RWPE1 (cell line): ENCODE results near the gene CYFIP2.

Experiments
- CTCF ChIA-PET: fragments of 350-600 bp; sonication (Branson Sonifier 250); formaldehyde crosslinking; extraction: SDS; loops from one replicate; lab custom pipeline; 2021; lab: Yijun Ruan, JAX
- POLR2A ChIA-PET: fragments of 400-600 bp; formaldehyde crosslinking; extraction: SDS; loops from one replicate; lab custom pipeline; 2020; ENCODE audit warnings: antibody characterized with exemption; ENCODE audit not compliant: low non-redundant PET; lab: Yijun Ruan, JAX
- DNase-seq: peaks from one replicate; pipeline ENCODE4 v3.0.0; 2012; ENCODE audit warnings: low spot score
- H3K27ac ChIP-seq: fragments of 450-650 bp; 2 replicates; pipeline ENCODE4 v1.5.1; 2017
- CTCF ChIP-seq: fragments of 450-650 bp; conservative IDR thresholded peaks from 2 replicates; pipeline ENCODE4 v1.5.1; 2017; ENCODE audit warnings: low read depth, mild to moderate bottlenecking

CYFIP2 gene

GRCh38 chr5:157265714-157266285 lies at the start of gene CYFIP2:
Gene CYFIP2 (plus strand): TSS chr5:157266123. CDS start chr5:157285362, 19,239 bp downstream.
- no peak within 1 kb of the TSS for H3K27ac ChIP-seq
- POLR2A ChIA-PET: no interaction called here
- peak; percentile 74 for DNase-seq
- CTCF ChIA-PET: interaction anchor here (0.6 to 1.2 kb wide), 2 partner anchors 15 to 77 kb away, joined by 3 to 4 read pairs; no protein-coding TSS in a partner anchor
- no peak for TF ChIP-seq CTCF

- POLR2A ChIA-PET: no interaction called here
- TF ChIP-seq CTCF: no peak
- no peak for DNase-seq
- H3K27ac ChIP-seq: no peak overlapping the region
- CTCF ChIA-PET: interaction anchor here (0.6 kb wide), 1 partner anchor 117 kb away, joined by 3 read pairs; no protein-coding TSS in a partner anchor
Measured at GRCh38 chr5:157216391-157217142, 49.4 kb upstream of the CYFIP2 start.

- CTCF ChIA-PET: interaction anchor here (0.6 kb wide), 1 partner anchor 116 kb away, joined by 3 read pairs; no protein-coding TSS in a partner anchor
- H3K27ac ChIP-seq: no peak overlapping the region
- TF ChIP-seq CTCF: no peak
- no peak for DNase-seq
- POLR2A ChIA-PET: no interaction called here
Measured at GRCh38 chr5:157217289-157218024, 48.5 kb upstream of the CYFIP2 start.

- DNase-seq: no peak
- no peak overlapping the region for H3K27ac ChIP-seq
- POLR2A ChIA-PET: no interaction called here
- CTCF ChIA-PET: interaction anchor here (0.7 kb wide), 1 partner anchor 23 kb away, joined by 3 read pairs; no protein-coding TSS in a partner anchor
- TF ChIP-seq CTCF: no peak
Measured at GRCh38 chr5:157219491-157220271, 46.2 kb upstream of the CYFIP2 start.

GRCh38 chr5:157221959-157222358 lies 44.0 kb upstream of the CYFIP2 start:
- no peak overlapping the region for H3K27ac ChIP-seq
- no peak for DNase-seq
- no peak for TF ChIP-seq CTCF
- POLR2A ChIA-PET: no interaction called here
- CTCF ChIA-PET: no interaction called here
